H9 (cell line): ENCODE measurements around the gene IGF2. TPM values are rescaled to one million over a fixed set of nuclear protein-coding genes. Genes with fewer than 3 reads are reported as not detected.

ENCODE experiments used
- DNase-seq: peaks from one replicate; pipeline ENCODE4 v3.0.0-alpha.2; 2017
- H2AFZ ChIP-seq: one replicate; pipeline ENCODE4 v1.6.1; 2013; ENCODE audit warnings: mild to moderate bottlenecking, low read length, control low read depth, moderate library complexity
- H2AK5ac ChIP-seq: 2 replicates; pipeline ENCODE4 v1.6.1; 2013; ENCODE audit warnings: low read length, control low read depth, mixed read lengths; ENCODE audit not compliant: insufficient read length
- H2BK120ac ChIP-seq: one replicate; pipeline ENCODE4 v1.6.1; 2013; ENCODE audit warnings: low read depth, mild to moderate bottlenecking, low read length, control low read depth, inconsistent platforms; ENCODE audit not compliant: poor library complexity, severe bottlenecking
- H2BK12ac ChIP-seq: 2 replicates; pipeline ENCODE4 v1.6.1; 2013; ENCODE audit warnings: low read length, control low read depth, mixed read lengths, low read depth; ENCODE audit not compliant: insufficient read length
- H2BK15ac ChIP-seq: 2 replicates; pipeline ENCODE4 v1.6.1; 2013; ENCODE audit warnings: low read depth, low read length, control low read depth
- H2BK20ac ChIP-seq: one replicate; pipeline ENCODE4 v1.6.1; 2013; ENCODE audit warnings: low read depth, mild to moderate bottlenecking, low read length, control low read depth, inconsistent platforms; ENCODE audit not compliant: poor library complexity, severe bottlenecking
- H2BK5ac ChIP-seq: 2 replicates; pipeline ENCODE4 v1.6.1; 2013; ENCODE audit warnings: low read length, control low read depth, mixed read lengths; ENCODE audit not compliant: insufficient read length
- H3K14ac ChIP-seq: 2 replicates; pipeline ENCODE4 v1.6.1; 2013; ENCODE audit warnings: low read length, control low read depth; ENCODE audit not compliant: insufficient read depth
- H3K18ac ChIP-seq: 2 replicates; pipeline ENCODE4 v1.6.1; 2013; ENCODE audit warnings: low read depth, mild to moderate bottlenecking, mixed read lengths, low read length, control low read depth; ENCODE audit not compliant: insufficient read length
- H3K23ac ChIP-seq: 2 replicates; pipeline ENCODE4 v1.6.1; 2013; ENCODE audit warnings: low read length, control low read depth, mixed read lengths, low read depth; ENCODE audit not compliant: insufficient read length
- H3K23me2 ChIP-seq: 2 replicates; pipeline ENCODE4 v1.6.1; 2013; ENCODE audit warnings: low read depth, mild to moderate bottlenecking, mixed read lengths, low read length, control low read depth; ENCODE audit not compliant: insufficient read length, poor library complexity, severe bottlenecking
- H3K27ac ChIP-seq: 2 replicates; pipeline ENCODE4 v1.5.1; 2013; ENCODE audit warnings: low read length, control low read depth, mixed read lengths, low read depth; ENCODE audit not compliant: insufficient read length
- H3K27me3 ChIP-seq: 2 replicates; pipeline ENCODE4 v1.6.1; 2013; ENCODE audit warnings: low read length, control low read depth, inconsistent platforms; ENCODE audit not compliant: insufficient read depth
- H3K4ac ChIP-seq: 2 replicates; pipeline ENCODE4 v1.6.1; 2013; ENCODE audit warnings: low read depth, mild to moderate bottlenecking, control low read depth, inconsistent platforms, low read length, moderate library complexity
- H3K4me1 ChIP-seq: 2 replicates; pipeline ENCODE4 v1.6.1; 2013; ENCODE audit warnings: low read length, control low read depth, inconsistent platforms; ENCODE audit not compliant: insufficient read depth
- H3K4me2 ChIP-seq: 2 replicates; pipeline ENCODE4 v1.6.1; 2013; ENCODE audit warnings: low read length, control low read depth, mixed read lengths; ENCODE audit not compliant: insufficient read length, insufficient read depth
- H3K56ac ChIP-seq: 2 replicates; pipeline ENCODE4 v1.6.1; 2013; ENCODE audit warnings: low read depth, mild to moderate bottlenecking, mixed read lengths, low read length, control low read depth; ENCODE audit not compliant: insufficient read length
- H3K79me1 ChIP-seq: 2 replicates; pipeline ENCODE4 v1.6.1; 2013; ENCODE audit warnings: low read depth, mild to moderate bottlenecking, moderate library complexity, low read length, control low read depth, inconsistent platforms; ENCODE audit not compliant: insufficient read depth, poor library complexity, severe bottlenecking
- H3K79me2 ChIP-seq: 2 replicates; pipeline ENCODE4 v1.6.1; 2013; ENCODE audit warnings: low read length, control low read depth, inconsistent platforms; ENCODE audit not compliant: insufficient read depth
- H3K9ac ChIP-seq: 2 replicates; pipeline ENCODE4 v1.6.1; 2013; ENCODE audit warnings: low read length, control low read depth, mixed read lengths; ENCODE audit not compliant: insufficient read length; ENCODE audit errors: extremely low read depth
- H3K9me3 ChIP-seq: one replicate; pipeline ENCODE4 v1.6.1; 2013; ENCODE audit warnings: low read depth, low read length, inconsistent platforms; ENCODE audit not compliant: control insufficient read depth
- H3T11ph ChIP-seq: one replicate; pipeline ENCODE4 v1.6.1; 2013; ENCODE audit warnings: mild to moderate bottlenecking, low read length, control low read depth, inconsistent platforms
- H4K20me1 ChIP-seq: one replicate; pipeline ENCODE4 v1.6.1; 2013; ENCODE audit not compliant: control insufficient read depth, insufficient read length, insufficient read depth
- H4K5ac ChIP-seq: 2 replicates; pipeline ENCODE4 v1.6.1; 2013; ENCODE audit warnings: low read depth, mild to moderate bottlenecking, mixed read lengths, low read length, control low read depth; ENCODE audit not compliant: insufficient read length
- H4K8ac ChIP-seq: replicated peaks from 2 replicates; pipeline ENCODE4 v1.6.1; 2013; ENCODE audit warnings: low read length, control low read depth, mixed read lengths, low read depth; ENCODE audit not compliant: insufficient read length
- H4K91ac ChIP-seq: 2 replicates; pipeline ENCODE4 v1.6.1; 2013; ENCODE audit warnings: low read depth, mild to moderate bottlenecking, moderate library complexity, mixed read lengths, low read length, control low read depth; ENCODE audit not compliant: insufficient read length
- H3K27ac Mint-ChIP-seq, 3 experiments: 2 replicates in 2 of 3; 3 replicates in 1 of 3; pipeline ENCODE4 v1.8.0; 2020 to 2021; ENCODE audit warnings: mixed read lengths in 3 of 3, mild to moderate bottlenecking in 1 of 3, moderate library complexity in 1 of 3
- H3K27me3 Mint-ChIP-seq: 2 replicates; pipeline ENCODE4 v1.8.0; 2021; ENCODE audit warnings: low read depth, mild to moderate bottlenecking, moderate library complexity, mixed read lengths
- H3K36me3 Mint-ChIP-seq, 3 experiments: 2 replicates in 2 of 3; 3 replicates in 1 of 3; pipeline ENCODE4 v1.8.0; 2020 to 2021; ENCODE audit warnings: low read depth in 3 of 3, mixed read lengths in 3 of 3; ENCODE audit not compliant: insufficient read depth in 1 of 3
- H3K4me1 Mint-ChIP-seq, 2 experiments: 2 replicates each; pipeline ENCODE4 v1.8.0; 2020; ENCODE audit warnings: mixed read lengths in 2 of 2
- H3K4me3 Mint-ChIP-seq, 2 experiments: 2 replicates in 1 of 2; 3 replicates in 1 of 2; pipeline ENCODE4 v1.8.0; 2020 to 2021; ENCODE audit warnings: mild to moderate bottlenecking in 2 of 2, mixed read lengths in 2 of 2, moderate library complexity in 1 of 2
- H3K9me3 Mint-ChIP-seq, 2 experiments: 2 replicates in 1 of 2; 3 replicates in 1 of 2; pipeline ENCODE4 v1.8.0; 2020; ENCODE audit warnings: mild to moderate bottlenecking in 2 of 2, mixed read lengths in 2 of 2, moderate library complexity in 1 of 2
- WGBS: extraction: QIAGEN DNeasy Blood & Tissue Kit; methylation state at CpG from one replicate; pipeline ENCODE4 v1.1.7; 2013; ENCODE audit warnings: missing lambda C conversion rate, low lambda C conversion rate, mixed read lengths; ENCODE audit not compliant: insufficient read length; ENCODE audit errors: extremely low coverage; 5-methylcytosine and 5-hydroxymethylcytosine counted together
- total RNA-seq: library from RNA; stranded (reverse); gene quantifications from 2 replicates; pipeline ENCODE4 v1.2.1, GENCODE V29; 2021
- TF ChIP-seq, protein P1 (sequence below): fragments of 200-600 bp; sonication (generic); conservative IDR thresholded peaks from 3 replicates; pipeline ENCODE4 v1.8.0; 2021; ENCODE audit warnings: antibody characterized with exemption, mild to moderate bottlenecking

IGF2 gene
- total RNA-seq, 1 experiment from 2014 or later = 2.8 TPM

DNA sequence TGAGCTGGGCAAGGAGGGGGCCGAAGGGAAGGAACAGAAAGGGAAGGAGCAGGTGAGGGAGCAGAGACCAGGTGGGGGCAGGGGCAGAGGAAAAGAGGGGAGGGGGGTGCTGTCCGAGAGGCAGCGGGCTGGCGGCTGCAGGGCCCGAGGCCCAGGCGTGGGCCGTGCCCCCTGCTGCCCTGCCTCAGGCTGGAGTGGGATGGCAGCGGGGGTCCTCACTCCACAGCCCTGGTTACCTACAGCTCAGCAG is 2.3 kb downstream of the IGF2 start:
- H3K9ac ChIP-seq = no peak overlapping the region
- H2BK120ac ChIP-seq = no peak overlapping the region
- no peak overlapping the region for H2AFZ ChIP-seq
- H3K18ac ChIP-seq = no peak overlapping the region
- H3K23ac ChIP-seq = no peak overlapping the region
- H3T11ph ChIP-seq = no peak overlapping the region
- H3K14ac ChIP-seq = no peak overlapping the region
- no peaks in the 10 kb centered on the region for H3K4me1 ChIP-seq
- no peaks in the 10 kb centered on the region for H3K79me1 ChIP-seq
- peak overlapping the region; percentile 46 to 77; a peak in 3 of 5 replicates for H3K4me3 Mint-ChIP-seq
- TF ChIP-seq, protein P1, sequence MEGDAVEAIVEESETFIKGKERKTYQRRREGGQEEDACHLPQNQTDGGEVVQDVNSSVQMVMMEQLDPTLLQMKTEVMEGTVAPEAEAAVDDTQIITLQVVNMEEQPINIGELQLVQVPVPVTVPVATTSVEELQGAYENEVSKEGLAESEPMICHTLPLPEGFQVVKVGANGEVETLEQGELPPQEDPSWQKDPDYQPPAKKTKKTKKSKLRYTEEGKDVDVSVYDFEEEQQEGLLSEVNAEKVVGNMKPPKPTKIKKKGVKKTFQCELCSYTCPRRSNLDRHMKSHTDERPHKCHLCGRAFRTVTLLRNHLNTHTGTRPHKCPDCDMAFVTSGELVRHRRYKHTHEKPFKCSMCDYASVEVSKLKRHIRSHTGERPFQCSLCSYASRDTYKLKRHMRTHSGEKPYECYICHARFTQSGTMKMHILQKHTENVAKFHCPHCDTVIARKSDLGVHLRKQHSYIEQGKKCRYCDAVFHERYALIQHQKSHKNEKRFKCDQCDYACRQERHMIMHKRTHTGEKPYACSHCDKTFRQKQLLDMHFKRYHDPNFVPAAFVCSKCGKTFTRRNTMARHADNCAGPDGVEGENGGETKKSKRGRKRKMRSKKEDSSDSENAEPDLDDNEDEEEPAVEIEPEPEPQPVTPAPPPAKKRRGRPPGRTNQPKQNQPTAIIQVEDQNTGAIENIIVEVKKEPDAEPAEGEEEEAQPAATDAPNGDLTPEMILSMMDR = no peak
- H3K4me1 Mint-ChIP-seq = peaks cover 9 to 36% of the 10 kb centered on the region in 2 experiments
- H3K9me3 Mint-ChIP-seq = peaks cover 2 to 6% of the 10 kb centered on the region in 2 experiments; a peak in 2 of 5 replicates
- peaks cover 14% of the 10 kb centered on the region for H3K23me2 ChIP-seq
- no peak overlapping the region for H3K27ac Mint-ChIP-seq
- H3K9me3 ChIP-seq = no peaks in the 10 kb centered on the region
- H3K36me3 Mint-ChIP-seq = no peaks in the 10 kb centered on the region
- no peaks in the 10 kb centered on the region for H3K79me2 ChIP-seq
- no peak overlapping the region for H2BK12ac ChIP-seq
- no peak overlapping the region for H4K5ac ChIP-seq
- H3K27me3 Mint-ChIP-seq = peaks cover 90% of the 10 kb centered on the region
- DNase-seq = peak; percentile 57
- no peak overlapping the region for H2AK5ac ChIP-seq
- no peak overlapping the region for H4K8ac ChIP-seq
- no peak overlapping the region for H3K56ac ChIP-seq
- H3K4ac ChIP-seq = no peak overlapping the region
- no peak overlapping the region for H3K27ac ChIP-seq
- peaks cover 37% of the 10 kb centered on the region for H3K27me3 ChIP-seq
- no peak overlapping the region for H4K91ac ChIP-seq
- no peak overlapping the region for H2BK15ac ChIP-seq
- WGBS = no CpG with 5 or more reads among the region's 8 CpGs
- H2BK5ac ChIP-seq = no peak overlapping the region
- no peaks in the 10 kb centered on the region for H4K20me1 ChIP-seq
- H3K4me2 ChIP-seq = peak overlapping the region; percentile 62
- no peak overlapping the region for H2BK20ac ChIP-seq
